Measurements from ENCODE around the gene OLFM3.

The OLFM3 gene

DNA sequence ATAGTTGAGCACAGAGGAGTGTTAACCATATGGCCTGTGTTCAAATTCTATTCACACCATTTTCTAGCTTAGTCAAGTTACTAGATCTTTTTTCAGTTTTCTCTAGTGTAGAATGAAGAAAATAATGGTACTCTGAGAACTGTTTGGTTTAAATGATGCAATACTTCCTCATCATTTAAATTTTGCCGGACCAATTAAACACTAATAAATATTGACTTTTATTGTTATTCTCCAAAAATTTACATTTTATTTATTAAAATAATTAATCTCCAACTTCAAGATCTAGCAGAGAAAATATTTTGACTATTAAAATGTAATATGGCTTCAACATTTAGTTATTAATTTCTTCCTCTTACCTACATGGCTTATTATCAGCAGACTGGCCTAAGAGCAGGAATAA is 123.1 kb downstream of the OLFM3 start:
- Histone ChIP-seq H3K4me3 (ENCODE audit: low read depth, low read length) (no peak overlapping the region), H3K27ac (no peak overlapping the region), H3K9me3 (ENCODE audit: severe bottlenecking) (no peaks in the 10 kb centered on the region), H3K36me3 (no peaks in the 10 kb centered on the region), H3K27me3 (ENCODE audit: insufficient read depth, low read depth, severe bottlenecking) (no peaks in the 10 kb centered on the region)
- no peak for DNase-seq
- no peak for TF ChIP-seq CTCF (IDR thresholded peaks at IDR 0.05; ENCODE audit: low read depth, low read length)

- no peaks in the 10 kb centered on the region for H3K9me3 ChIP-seq (ENCODE audit: severe bottlenecking)
- H3K4me3 ChIP-seq (ENCODE audit: low read depth, low read length): no peak overlapping the region
- H3K27me3 ChIP-seq (ENCODE audit: insufficient read depth, low read depth, severe bottlenecking): peaks cover 5% of the 10 kb centered on the region
- no peak for TF ChIP-seq CTCF (IDR thresholded peaks at IDR 0.05; ENCODE audit: low read depth, low read length)
- no peaks in the 10 kb centered on the region for H3K36me3 ChIP-seq
- no peak for DNase-seq
- H3K27ac ChIP-seq: no peak overlapping the region
These were observed 136.8 kb downstream of the OLFM3 start for GRCh38 chr1:101859941-101860340.

DNA sequence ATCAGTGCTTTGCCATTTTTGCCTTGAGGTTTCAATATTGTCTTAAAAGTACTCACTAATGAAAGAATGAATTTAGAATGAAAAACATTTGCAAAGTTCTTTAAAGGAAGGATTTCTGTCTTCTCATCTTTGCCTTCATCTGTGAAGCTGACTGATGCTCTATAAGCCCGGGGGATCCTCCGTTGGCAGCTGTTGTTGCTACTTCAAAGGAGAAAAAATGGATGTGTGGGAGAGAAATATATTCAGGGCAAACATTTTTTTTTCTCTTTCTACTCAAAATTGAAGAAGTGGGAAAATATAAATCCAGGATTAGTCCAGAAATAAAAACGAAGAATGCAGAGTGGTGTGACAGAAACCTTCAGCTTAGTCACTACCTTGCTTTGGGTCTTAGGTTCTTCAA is 142.5 kb downstream of the OLFM3 start:
- Histone ChIP-seq H3K4me3 (ENCODE audit: low read depth, low read length) (no peak overlapping the region), H3K9me3 (ENCODE audit: severe bottlenecking) (no peaks in the 10 kb centered on the region), H3K36me3 (no peaks in the 10 kb centered on the region), H3K27ac (no peak overlapping the region), H3K27me3 (ENCODE audit: insufficient read depth, low read depth, severe bottlenecking) (peaks cover 13% of the 10 kb centered on the region)
- DNase-seq: no peak
- no peak for TF ChIP-seq CTCF (IDR thresholded peaks at IDR 0.05; ENCODE audit: low read depth, low read length)

GRCh38 chr1:101852936-101853335 is 143.8 kb downstream of the OLFM3 start:
- Histone ChIP-seq H3K4me3 (ENCODE audit: low read depth, low read length) (no peak overlapping the region), H3K36me3 (no peaks in the 10 kb centered on the region), H3K27me3 (ENCODE audit: insufficient read depth, low read depth, severe bottlenecking) (peaks cover 17% of the 10 kb centered on the region), H3K9me3 (ENCODE audit: severe bottlenecking) (no peaks in the 10 kb centered on the region), H3K27ac (no peak overlapping the region)
- TF ChIP-seq CTCF (IDR thresholded peaks at IDR 0.05; ENCODE audit: low read depth, low read length): no peak
- no peak for DNase-seq

DNA sequence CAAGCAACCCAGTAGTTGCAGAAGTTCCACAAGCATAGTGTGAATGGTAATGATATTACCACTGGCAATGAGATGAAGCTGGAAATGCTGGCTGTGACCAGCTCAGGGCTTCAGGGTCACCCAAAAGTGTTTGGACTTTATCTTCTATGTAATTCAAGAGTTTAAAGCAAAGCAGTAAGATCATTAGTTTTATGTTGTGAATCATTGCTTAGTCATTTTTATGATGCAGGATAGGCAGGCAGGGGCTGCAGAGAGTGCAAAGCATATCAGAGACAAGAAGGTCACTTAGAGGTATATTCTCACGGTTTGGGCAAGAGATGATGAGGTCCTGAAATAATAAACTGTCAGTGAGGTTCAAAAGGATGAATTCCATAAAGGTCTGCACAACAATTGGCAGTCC is 147.4 kb downstream of the OLFM3 start:
- H3K9me3 ChIP-seq (ENCODE audit: severe bottlenecking): no peaks in the 10 kb centered on the region
- no peak for DNase-seq
- no peaks in the 10 kb centered on the region for H3K36me3 ChIP-seq
- H3K4me3 ChIP-seq (ENCODE audit: low read depth, low read length): no peak overlapping the region
- TF ChIP-seq CTCF (IDR thresholded peaks at IDR 0.05; ENCODE audit: low read depth, low read length): no peak
- no peak overlapping the region for H3K27ac ChIP-seq
- H3K27me3 ChIP-seq (ENCODE audit: insufficient read depth, low read depth, severe bottlenecking): peaks cover 27% of the 10 kb centered on the region

DNA sequence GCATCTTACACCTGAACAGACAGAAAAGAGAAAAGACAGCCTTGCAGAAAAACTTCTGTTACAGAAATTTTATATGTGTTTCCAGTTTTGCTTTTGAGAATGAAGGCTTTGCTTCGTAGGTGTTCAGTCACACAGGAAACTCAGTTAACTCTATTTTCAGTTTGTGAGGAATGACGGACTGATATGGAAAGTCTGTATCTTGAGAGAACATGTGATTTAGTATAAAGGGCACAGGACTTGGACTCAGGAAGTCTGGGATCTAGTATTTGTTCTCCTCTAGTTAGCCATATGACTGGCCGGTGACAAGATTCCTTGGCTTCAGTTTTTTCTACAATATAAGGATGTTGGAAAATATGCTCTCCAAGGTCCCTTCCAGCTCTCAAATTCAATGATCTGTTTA is 149.1 kb downstream of the OLFM3 start:
- Histone ChIP-seq H3K9me3 (ENCODE audit: severe bottlenecking) (no peaks in the 10 kb centered on the region), H3K36me3 (no peaks in the 10 kb centered on the region), H3K27me3 (ENCODE audit: insufficient read depth, low read depth, severe bottlenecking) (peaks cover 26% of the 10 kb centered on the region), H3K27ac (no peak overlapping the region), H3K4me3 (ENCODE audit: low read depth, low read length) (no peak overlapping the region)
- no peak for TF ChIP-seq CTCF (IDR thresholded peaks at IDR 0.05; ENCODE audit: low read depth, low read length)
- DNase-seq: no peak

Measured in WERI-Rb-1 (cell line).